Activated CD4-positive, alpha-beta memory T cell treated with anti-CD3 and anti-CD28 coated beads, Interleukin-2, amount 10 ng/mL, durations not matched to agents 7 days and 5 days (primary cell): ENCODE measurements around the gene AUH. TPM values are rescaled to one million over a fixed set of nuclear protein-coding genes. Genes with fewer than 3 reads are reported as not detected.

ENCODE experiments used
- CTCF ChIA-PET: fragments of 350-600 bp; sonication (Branson Sonifier 250); formaldehyde crosslinking; loops from one replicate; lab custom pipeline; 2021; ENCODE audit warnings: antibody characterized with exemption, inconsistent platforms; lab: Charles Lee
- POLR2A ChIA-PET: fragments of 350-600 bp; sonication (Branson Sonifier 250); formaldehyde crosslinking; loops from one replicate; lab custom pipeline; 2021; ENCODE audit warnings: antibody characterized with exemption; lab: Charles Lee
- DNase-seq: peaks from one replicate; pipeline ENCODE4 v3.0.0-alpha.2; 2020
- H3K27ac Mint-ChIP-seq: one replicate; pipeline ENCODE4 v1.8.0; 2021; ENCODE audit warnings: mild to moderate bottlenecking, mixed read lengths
- H3K27me3 Mint-ChIP-seq: one replicate; pipeline ENCODE4 v1.8.0; 2021; ENCODE audit warnings: mixed read lengths
- H3K36me3 Mint-ChIP-seq: one replicate; pipeline ENCODE4 v1.8.0; 2021; ENCODE audit warnings: low read depth, mixed read lengths
- H3K4me1 Mint-ChIP-seq: one replicate; pipeline ENCODE4 v1.8.0; 2021; ENCODE audit warnings: mixed read lengths
- H3K4me3 Mint-ChIP-seq: one replicate; pipeline ENCODE4 v1.8.0; 2021; ENCODE audit warnings: mild to moderate bottlenecking, mixed read lengths
- H3K9me3 Mint-ChIP-seq: one replicate; pipeline ENCODE4 v1.8.0; 2021; ENCODE audit warnings: mixed read lengths
- total RNA-seq, 2 experiments: library from RNA; stranded (reverse); gene quantifications; one replicate each; pipeline ENCODE4 v1.2.3, GENCODE V29; 2021

The AUH gene
- total RNA-seq, 2 experiments from 2014 or later: 34.8 to 39.3 TPM

GRCh38 chr9:91222457-91222856, 139.3 kb downstream of the AUH start:
- no peak overlapping the region for H3K27ac Mint-ChIP-seq
- no peaks in the 10 kb centered on the region for H3K27me3 Mint-ChIP-seq
- no peak overlapping the region for H3K4me3 Mint-ChIP-seq
- no peak for DNase-seq
- peaks cover 7% of the 10 kb centered on the region for H3K4me1 Mint-ChIP-seq
- H3K9me3 Mint-ChIP-seq: peaks cover 5% of the 10 kb centered on the region
- ChIA-PET CTCF (interaction anchor here (0.7 to 1.6 kb wide), 3 partner anchors 14 to 307 kb away, joined by 3 read pairs; no protein-coding TSS in a partner anchor), POLR2A (interaction anchor here (0.6 to 1.0 kb wide), 2 partner anchors 15 to 63 kb away, joined by 3 read pairs; no protein-coding TSS in a partner anchor)
- peaks cover 57% of the 10 kb centered on the region for H3K36me3 Mint-ChIP-seq

DNA sequence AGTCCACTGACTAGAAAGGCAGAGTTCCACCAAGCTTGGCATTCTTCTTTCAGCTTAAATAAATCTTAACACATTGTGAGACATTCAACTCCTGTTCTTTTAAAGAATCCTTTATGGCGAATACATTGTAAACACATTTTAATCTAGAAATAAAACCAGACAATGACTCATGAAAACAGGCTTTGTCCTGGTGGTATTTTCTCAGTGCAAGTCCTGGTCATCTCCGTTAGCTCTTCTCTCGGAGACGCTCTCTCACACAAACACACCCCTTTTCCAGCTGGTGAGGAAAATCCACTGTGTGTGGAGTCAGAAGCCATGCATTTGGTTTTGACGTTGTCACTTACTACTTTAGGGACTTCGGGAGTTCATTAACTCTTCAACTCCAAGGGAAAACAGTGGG, 140.4 kb downstream of the AUH start:
- Mint-ChIP-seq H3K9me3 (peaks cover 5% of the 10 kb centered on the region), H3K27ac (no peak overlapping the region), H3K36me3 (peaks cover 65% of the 10 kb centered on the region), H3K4me1 (peaks cover 7% of the 10 kb centered on the region), H3K4me3 (no peak overlapping the region), H3K27me3 (no peaks in the 10 kb centered on the region)
- POLR2A ChIA-PET: no interaction called here
- CTCF ChIA-PET: no interaction called here
- DNase-seq: no peak

DNA sequence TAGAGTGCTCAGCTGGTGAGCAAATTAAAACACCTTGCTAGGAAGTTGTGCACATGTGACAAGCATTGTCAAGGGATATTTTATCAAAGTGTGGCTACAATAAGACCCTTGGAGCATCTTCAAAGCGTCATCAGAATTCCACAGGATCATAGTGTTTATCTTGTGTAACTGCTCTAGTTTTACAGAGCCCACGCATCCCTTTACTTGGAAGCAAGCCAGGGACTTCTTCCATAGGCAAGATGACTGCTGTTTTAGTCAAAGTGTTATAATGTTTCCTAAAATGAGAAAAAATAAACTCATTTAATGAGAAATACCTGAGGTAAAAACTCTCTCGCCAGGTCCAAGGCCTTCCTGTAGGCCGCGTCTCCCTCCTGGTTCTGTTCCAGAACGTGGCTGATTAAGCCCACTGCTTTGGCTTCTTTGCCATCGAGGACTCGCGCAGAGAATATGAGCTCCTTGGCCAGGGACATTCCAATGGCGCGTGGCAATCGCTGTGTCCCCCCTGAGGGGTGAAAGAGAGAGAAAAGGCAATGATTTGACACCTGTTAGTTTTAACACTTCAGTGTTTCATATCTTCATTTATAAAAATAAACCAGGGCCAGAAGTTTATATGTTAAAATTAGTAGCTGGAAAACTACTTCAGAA, 141.1 kb downstream of the AUH start:
- Mint-ChIP-seq H3K4me3 (no peak overlapping the region), H3K27me3 (no peaks in the 10 kb centered on the region), H3K27ac (no peak overlapping the region), H3K36me3 (peaks cover 65% of the 10 kb centered on the region), H3K9me3 (peaks cover 5% of the 10 kb centered on the region), H3K4me1 (peaks cover 7% of the 10 kb centered on the region)
- ChIA-PET CTCF (no interaction called here), POLR2A (no interaction called here)
- no peak for DNase-seq

DNA sequence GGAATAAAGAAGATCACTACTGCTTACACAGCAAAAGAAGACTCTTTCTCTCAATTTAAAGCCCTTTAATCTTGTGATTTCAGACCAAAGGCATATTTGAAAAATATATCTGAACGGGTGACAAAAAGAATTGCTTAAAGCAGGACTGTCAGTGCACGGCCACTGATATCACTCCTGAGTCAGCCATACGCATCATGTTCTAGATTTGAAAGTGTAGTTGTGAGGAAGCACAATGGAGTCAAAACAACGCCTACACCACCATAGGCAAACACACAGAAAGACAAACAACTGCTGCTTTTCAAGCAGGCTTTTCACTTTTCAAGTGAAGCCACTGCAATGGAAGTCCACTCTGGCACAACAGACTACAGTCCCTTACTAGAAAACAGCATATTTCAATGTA, 141.7 kb downstream of the AUH start:
- ChIA-PET CTCF (no interaction called here), POLR2A (no interaction called here)
- no peak for DNase-seq
- Mint-ChIP-seq H3K27me3 (no peaks in the 10 kb centered on the region), H3K9me3 (peaks cover 3% of the 10 kb centered on the region), H3K4me3 (no peak overlapping the region), H3K36me3 (peaks cover 63% of the 10 kb centered on the region), H3K4me1 (peaks cover 6% of the 10 kb centered on the region), H3K27ac (no peak overlapping the region)

GRCh38 chr9:91219557-91219956, 142.2 kb downstream of the AUH start:
- ChIA-PET POLR2A (interaction anchor here (1.4 kb wide), 1 partner anchor 11 kb away, joined by 5 read pairs; no protein-coding TSS in a partner anchor), CTCF (no interaction called here)
- DNase-seq: no peak
- H3K4me3 Mint-ChIP-seq: no peak overlapping the region
- H3K27ac Mint-ChIP-seq: no peak overlapping the region
- H3K4me1 Mint-ChIP-seq: peaks cover 5% of the 10 kb centered on the region
- H3K36me3 Mint-ChIP-seq: peaks cover 58% of the 10 kb centered on the region
- H3K9me3 Mint-ChIP-seq: peaks cover 3% of the 10 kb centered on the region
- no peaks in the 10 kb centered on the region for H3K27me3 Mint-ChIP-seq

DNA sequence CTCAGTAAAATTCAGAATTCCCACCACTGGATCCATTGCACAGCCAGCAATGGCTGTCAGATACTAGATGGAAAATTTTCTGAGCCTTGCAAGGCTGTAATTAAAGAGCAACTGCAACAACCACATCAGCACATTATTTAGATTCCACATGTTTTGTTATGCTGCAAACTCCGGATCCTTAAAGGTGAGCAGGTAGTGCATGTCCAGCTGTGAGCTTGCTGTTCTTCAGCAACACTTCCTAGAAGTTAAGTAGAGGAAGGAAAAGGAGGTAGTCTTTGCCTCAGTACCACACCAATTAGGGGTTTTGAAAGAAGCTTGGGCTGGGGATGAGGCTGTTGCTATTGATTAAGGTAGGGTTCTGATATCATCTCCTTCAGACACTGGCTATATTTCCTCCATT, 144.3 kb downstream of the AUH start:
- Mint-ChIP-seq H3K27me3 (no peaks in the 10 kb centered on the region), H3K36me3 (peaks cover 61% of the 10 kb centered on the region), H3K9me3 (peaks cover 3% of the 10 kb centered on the region), H3K4me1 (peaks cover 11% of the 10 kb centered on the region), H3K4me3 (no peak overlapping the region), H3K27ac (no peak overlapping the region)
- DNase-seq: no peak
- CTCF ChIA-PET: no interaction called here
- POLR2A ChIA-PET: no interaction called here

GRCh38 chr9:91214867-91215266, 146.9 kb downstream of the AUH start:
- H3K36me3 Mint-ChIP-seq: peaks cover 54% of the 10 kb centered on the region
- POLR2A ChIA-PET: no interaction called here
- no peak overlapping the region for H3K27ac Mint-ChIP-seq

GRCh38 chr9:91214086-91214485, 147.6 kb downstream of the AUH start:
- Mint-ChIP-seq H3K36me3 (peaks cover 52% of the 10 kb centered on the region), H3K27me3 (no peaks in the 10 kb centered on the region), H3K4me3 (no peak overlapping the region), H3K27ac (no peak overlapping the region), H3K9me3 (peaks cover 5% of the 10 kb centered on the region), H3K4me1 (peaks cover 29% of the 10 kb centered on the region)
- DNase-seq: no peak
- ChIA-PET CTCF (no interaction called here), POLR2A (no interaction called here)

More at GRCh38 chr9:91214867-91215266, 146.9 kb downstream of the AUH start:
- DNase-seq: no peak
- CTCF ChIA-PET: no interaction called here
- Mint-ChIP-seq H3K4me1 (peaks cover 26% of the 10 kb centered on the region), H3K4me3 (no peak overlapping the region), H3K27me3 (no peaks in the 10 kb centered on the region), H3K9me3 (peaks cover 2% of the 10 kb centered on the region)

GRCh38 chr9:91212596-91213243, 149.0 kb downstream of the AUH start:
- peak overlapping the region; percentile 79 for H3K4me3 Mint-ChIP-seq
- peak overlapping the region; percentile 93 for H3K27ac Mint-ChIP-seq
- no peaks in the 10 kb centered on the region for H3K27me3 Mint-ChIP-seq
- ChIA-PET POLR2A (interaction anchor here (0.7 to 1.3 kb wide), 4 partner anchors 20 to 62 kb away, joined by 3 to 6 read pairs (median 4); no protein-coding TSS in a partner anchor), CTCF (no interaction called here)
- H3K36me3 Mint-ChIP-seq: peaks cover 47% of the 10 kb centered on the region
- peaks cover 43% of the 10 kb centered on the region for H3K4me1 Mint-ChIP-seq
- no peak for DNase-seq
- H3K9me3 Mint-ChIP-seq: peaks cover 5% of the 10 kb centered on the region

DNA sequence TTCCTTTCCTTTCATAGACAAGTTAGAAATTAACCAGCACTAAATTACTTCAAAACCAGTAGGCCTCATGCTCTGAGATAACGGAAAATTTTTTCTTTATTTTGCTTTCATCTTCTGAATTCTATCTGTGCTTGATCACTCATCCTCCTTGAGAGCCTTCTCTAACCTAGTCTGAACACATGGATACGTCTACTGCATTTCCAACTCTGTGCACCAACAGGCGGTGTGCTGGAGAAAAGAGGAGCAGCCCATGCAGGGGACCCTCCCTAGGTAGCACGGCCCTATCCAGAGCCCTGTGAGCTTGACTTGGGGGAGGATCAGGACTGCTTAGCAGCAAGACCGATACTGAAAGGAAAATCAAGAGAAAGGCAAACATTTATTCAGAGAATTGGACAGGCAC, 149.8 kb downstream of the AUH start:
- Mint-ChIP-seq H3K27ac (peak overlapping the region; percentile 93), H3K36me3 (peaks cover 39% of the 10 kb centered on the region), H3K27me3 (no peaks in the 10 kb centered on the region), H3K9me3 (peaks cover 5% of the 10 kb centered on the region), H3K4me1 (peaks cover 51% of the 10 kb centered on the region), H3K4me3 (peak overlapping the region; percentile 79)
- CTCF ChIA-PET: no interaction called here
- peak; percentile 63 for DNase-seq
- POLR2A ChIA-PET: interaction anchor here (1.0 to 1.3 kb wide), 3 partner anchors 19 to 61 kb away, joined by 4 to 6 read pairs (median 4); no protein-coding TSS in a partner anchor

DNA sequence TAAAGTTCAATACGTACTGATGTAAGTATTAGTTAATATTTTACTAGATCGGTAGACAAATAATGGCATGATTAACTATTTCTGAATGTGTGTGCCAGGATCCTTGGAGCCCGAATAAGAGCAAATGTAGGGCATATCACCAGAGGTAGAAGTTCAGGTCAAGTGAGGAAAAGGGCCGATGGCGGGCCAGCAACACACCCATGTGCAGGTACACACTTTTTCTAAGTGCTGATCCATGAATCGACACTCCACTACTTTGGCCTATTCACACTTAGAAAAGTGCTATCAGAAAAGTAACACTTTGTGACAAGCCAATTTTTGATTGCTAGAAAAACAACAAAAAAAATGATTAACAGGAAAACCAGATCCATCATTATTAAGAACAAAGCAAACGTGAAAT, 150.3 kb downstream of the AUH start:
- H3K27ac Mint-ChIP-seq: peak overlapping the region; percentile 93
- H3K4me3 Mint-ChIP-seq: peak overlapping the region; percentile 79
- POLR2A ChIA-PET: interaction anchor here (1.0 to 1.3 kb wide), 4 partner anchors 19 to 60 kb away, joined by 4 to 6 read pairs (median 4); no protein-coding TSS in a partner anchor
- H3K36me3 Mint-ChIP-seq: peaks cover 39% of the 10 kb centered on the region
- peaks cover 55% of the 10 kb centered on the region for H3K4me1 Mint-ChIP-seq
- peaks cover 6% of the 10 kb centered on the region for H3K9me3 Mint-ChIP-seq
- CTCF ChIA-PET: no interaction called here
- no peaks in the 10 kb centered on the region for H3K27me3 Mint-ChIP-seq
- DNase-seq: no peak

DNA sequence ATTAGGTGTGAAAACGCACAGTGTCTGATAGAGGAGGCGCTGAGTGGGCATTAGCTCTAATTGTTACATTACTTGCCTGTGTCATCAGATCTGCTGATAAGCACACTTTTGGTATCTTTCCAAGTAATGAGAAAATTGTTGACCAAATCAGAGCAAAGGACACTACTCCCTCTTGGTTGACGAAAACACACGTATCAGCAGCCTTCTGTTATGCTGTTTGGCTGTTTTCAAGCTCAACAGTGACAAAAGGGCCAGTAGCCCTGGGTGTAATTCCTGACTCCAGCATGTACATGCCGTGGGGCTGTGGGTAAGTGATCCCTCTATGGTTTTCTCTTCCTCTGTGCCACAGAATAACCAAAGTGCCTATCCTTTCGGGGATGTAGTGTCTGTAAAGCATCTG, 151.4 kb downstream of the AUH start:
- H3K9me3 Mint-ChIP-seq: peaks cover 11% of the 10 kb centered on the region
- H3K27me3 Mint-ChIP-seq: no peaks in the 10 kb centered on the region
- no peak for DNase-seq
- ChIA-PET CTCF (no interaction called here), POLR2A (interaction anchor here (0.6 to 4.5 kb wide), 5 partner anchors 18 to 214 kb away, joined by 3 to 36 read pairs (median 4); partner anchors contain the start of gene NFIL3)
- H3K27ac Mint-ChIP-seq: no peak overlapping the region
- peaks cover 55% of the 10 kb centered on the region for H3K4me1 Mint-ChIP-seq
- H3K4me3 Mint-ChIP-seq: no peak overlapping the region
- peaks cover 46% of the 10 kb centered on the region for H3K36me3 Mint-ChIP-seq

DNA sequence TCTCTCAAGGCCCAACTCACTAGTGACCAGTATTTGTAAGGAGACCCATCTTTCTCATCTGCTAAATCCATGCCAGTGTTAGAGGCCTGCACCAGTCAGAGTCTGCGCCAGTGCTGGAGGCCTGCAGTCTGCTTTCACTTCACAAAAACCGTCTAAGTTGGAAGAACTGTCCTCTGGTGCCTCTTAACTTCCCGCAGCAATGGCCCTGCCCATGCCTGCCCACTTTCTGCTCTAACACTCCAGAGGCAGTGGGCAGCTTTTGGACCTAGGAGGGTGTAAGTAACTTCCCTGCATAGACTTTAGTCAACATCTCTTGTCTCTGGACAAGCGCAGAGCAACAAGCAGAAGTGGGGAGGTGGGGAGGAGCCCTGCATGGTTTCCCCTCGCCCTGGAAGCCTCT, 152.9 kb downstream of the AUH start:
- Mint-ChIP-seq H3K27ac (peak overlapping the region; percentile 50), H3K4me3 (peak overlapping the region; percentile 8), H3K36me3 (peaks cover 49% of the 10 kb centered on the region), H3K9me3 (peaks cover 19% of the 10 kb centered on the region), H3K4me1 (peaks cover 58% of the 10 kb centered on the region), H3K27me3 (no peaks in the 10 kb centered on the region)
- CTCF ChIA-PET: interaction anchor here (1.0 kb wide), 2 partner anchors 13 to 132 kb away, joined by 3 read pairs; no protein-coding TSS in a partner anchor
- no peak for DNase-seq
- POLR2A ChIA-PET: interaction anchor here (1.0 to 4.5 kb wide), 12 partner anchors 11 to 218 kb away, joined by 4 to 36 read pairs (median 11); partner anchors contain the start of genes AUH and NFIL3
